GM12891 (cell line): ENCODE data around the gene COA7.

ENCODE experiments used
- POLR2A ChIP-seq: IDR thresholded peaks from 2 replicates; pipeline ENCODE4 v1.6.1; 2011; ENCODE audit warnings: low read depth, low read length, control low read depth
- POU2F2 ChIP-seq: IDR thresholded peaks from 2 replicates; pipeline ENCODE4 v1.6.1; 2011; ENCODE audit warnings: low read depth, mild to moderate bottlenecking, control low read depth, low read length, moderate library complexity
- SPI1 ChIP-seq: IDR thresholded peaks from 2 replicates; pipeline ENCODE4 v1.6.1; 2011; ENCODE audit warnings: low read depth, low read length, control low read depth
- TAF1 ChIP-seq: IDR thresholded peaks from 2 replicates; pipeline ENCODE4 v1.6.1; 2011; ENCODE audit warnings: low read depth, low read length, control low read depth

DNA sequence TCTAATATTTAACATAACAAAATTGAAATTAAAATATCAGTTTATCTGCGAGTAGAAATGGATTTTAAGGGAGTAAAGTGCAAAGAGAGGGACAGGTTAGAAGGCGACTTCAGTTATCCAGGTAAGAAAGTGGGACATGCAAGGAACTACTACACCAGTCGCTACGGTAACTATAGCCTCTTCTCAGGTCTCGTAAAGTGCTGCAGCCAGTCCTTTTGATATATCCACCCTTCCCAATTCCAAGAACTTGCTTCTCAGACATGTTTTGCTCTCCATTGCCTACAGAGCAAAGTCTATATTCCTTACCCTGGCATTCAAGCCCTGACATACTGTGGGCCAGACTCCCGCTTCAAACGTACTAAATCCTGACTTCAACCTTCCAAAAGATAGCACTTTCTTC, 2.5 kb downstream of the COA7 start:
- TF ChIP-seq POLR2A = no peak
- TF ChIP-seq SPI1 = no peak
- TF ChIP-seq TAF1 = no peak
- no peak for TF ChIP-seq POU2F2
